H1 (cell line): Measurements from ENCODE around the gene SLC24A3. TPM values are rescaled to one million over a fixed set of nuclear protein-coding genes. Genes with fewer than 3 reads are reported as not detected.

ENCODE experiments used
- CTCF ChIA-PET: fragments of 300-600 bp; sonication (Branson Sonifier 250); formaldehyde crosslinking; loops from one replicate; lab custom pipeline; 2021; ENCODE audit not compliant: partially characterized antibody; lab: Charles Lee
- POLR2A ChIA-PET: fragments of 300-600 bp; sonication (Branson Sonifier 250); formaldehyde crosslinking; loops from one replicate; lab custom pipeline; 2021; ENCODE audit warnings: inconsistent platforms; ENCODE audit not compliant: partially characterized antibody; lab: Charles Lee
- DNase-seq, 2 experiments: peaks; one replicate each; pipeline versions ENCODE4 v3.0.0 to v3.0.0-alpha.2; 2010 to 2022; ENCODE audit warnings: low spot score in 2 of 2, low read depth in 1 of 2, mixed read lengths in 1 of 2
- FAIRE-seq: peaks from 2 replicates; lab custom pipeline; 2011; peaks lifted over from hg19 to GRCh38; lab: Jason Lieb, UNC
- H2AFZ ChIP-seq: 2 replicates; pipeline ENCODE4 v1.8.1; 2012; ENCODE audit warnings: low read length, inconsistent platforms
- H2AK5ac ChIP-seq: 2 replicates; pipeline ENCODE4 v1.6.1; 2013; ENCODE audit warnings: low read depth, low read length
- H2BK120ac ChIP-seq: replicated peaks from 2 replicates; pipeline ENCODE3; 2013; ENCODE audit warnings: low read depth, low read length, inconsistent platforms
- H2BK12ac ChIP-seq: 2 replicates; pipeline ENCODE4 v1.6.1; 2013; ENCODE audit warnings: low read depth, low read length
- H2BK15ac ChIP-seq: 2 replicates; pipeline ENCODE4 v1.6.1; 2013; ENCODE audit warnings: low read length
- H2BK20ac ChIP-seq: 2 replicates; pipeline ENCODE4 v1.6.1; 2013; ENCODE audit warnings: low read length
- H2BK5ac ChIP-seq: 2 replicates; pipeline ENCODE4 v1.6.1; 2013; ENCODE audit warnings: low read depth, low read length
- H3K14ac ChIP-seq: 2 replicates; pipeline ENCODE4 v1.6.1; 2013; ENCODE audit warnings: inconsistent platforms; ENCODE audit not compliant: insufficient read length
- H3K18ac ChIP-seq: 2 replicates; pipeline ENCODE4 v1.6.1; 2013; ENCODE audit warnings: low read length; ENCODE audit errors: extremely low read depth
- H3K23ac ChIP-seq: 2 replicates; pipeline ENCODE4 v1.6.1; 2013; ENCODE audit warnings: inconsistent platforms; ENCODE audit not compliant: insufficient read length
- H3K23me2 ChIP-seq: 2 replicates; pipeline ENCODE4 v1.6.1; 2013; ENCODE audit warnings: low read depth, low read length
- H3K27ac ChIP-seq: 2 replicates; pipeline ENCODE4 v1.6.1; 2011; ENCODE audit warnings: low read depth, low read length, inconsistent platforms
- H3K27me3 ChIP-seq, 4 experiments: replicated peaks in 1 of 4; 1 replicate in 1 of 4; 2 replicates in 3 of 4; pipeline versions ENCODE4 v1.6.1 to v1.8.1; 2011 to 2013; ENCODE audit warnings: low read length in 3 of 4, mild to moderate bottlenecking in 3 of 4, inconsistent platforms in 2 of 4, mixed read lengths in 2 of 4, moderate library complexity in 1 of 4; ENCODE audit not compliant: control insufficient read depth in 3 of 4, insufficient read depth in 3 of 4; ENCODE audit errors: extremely low read depth in 1 of 4
- H3K36me3 ChIP-seq, 4 experiments: 2 replicates each; pipeline versions ENCODE4 v1.6.1 to v1.8.1; 2011 to 2013; ENCODE audit warnings: mild to moderate bottlenecking in 4 of 4, low read length in 3 of 4, moderate library complexity in 2 of 4, control low read depth in 1 of 4, inconsistent platforms in 1 of 4; ENCODE audit not compliant: insufficient read depth in 4 of 4, control insufficient read depth in 2 of 4
- H3K4ac ChIP-seq: replicated peaks from 2 replicates; pipeline ENCODE3; 2013; ENCODE audit warnings: low read length, low read depth, mixed read lengths, inconsistent platforms; ENCODE audit not compliant: insufficient read length
- H3K4me1 ChIP-seq, 4 experiments: replicated peaks in 1 of 4; 1 replicate in 1 of 4; 2 replicates in 3 of 4; pipeline versions ENCODE4 v1.6.1 to v1.8.1; 2011 to 2013; ENCODE audit warnings: low read length in 3 of 4, inconsistent platforms in 2 of 4, mixed read lengths in 1 of 4; ENCODE audit not compliant: insufficient read depth in 4 of 4, control insufficient read depth in 3 of 4
- H3K4me2 ChIP-seq, 2 experiments: 2 replicates each; pipeline versions ENCODE4 v1.6.1 to v1.8.1; 2011 to 2013; ENCODE audit warnings: low read depth in 2 of 2, low read length in 2 of 2, control low read depth in 1 of 2, inconsistent platforms in 1 of 2, mild to moderate bottlenecking in 1 of 2; ENCODE audit not compliant: insufficient read depth in 1 of 2
- H3K4me3 ChIP-seq, 4 experiments: fragments of 200-600, 300-600 bp in 1 of 4; sonication (generic), shearing (Covaris generic), sonication (Bioruptor Twin) in 1 of 4; 2 replicates each; pipeline versions ENCODE4 v1.5.1 to v1.8.1; 2011 to 2016; ENCODE audit warnings: low read length in 4 of 4, low read depth in 3 of 4, control low read depth in 2 of 4, inconsistent platforms in 2 of 4, mild to moderate bottlenecking in 2 of 4, mixed read lengths in 1 of 4, moderate library complexity in 1 of 4; ENCODE audit not compliant: insufficient read depth in 2 of 4; ENCODE audit errors: extremely low read depth in 1 of 4
- H3K56ac ChIP-seq: replicated peaks from 2 replicates; pipeline ENCODE3; 2013; ENCODE audit warnings: low read depth, mild to moderate bottlenecking, mixed read lengths, low read length, inconsistent platforms; ENCODE audit not compliant: insufficient read length
- H3K79me1 ChIP-seq: 2 replicates; pipeline ENCODE4 v1.6.1; 2013; ENCODE audit warnings: low read depth, low read length, control low read depth
- H3K79me2 ChIP-seq, 2 experiments: 2 replicates each; pipeline versions ENCODE4 v1.6.1 to v1.8.1; 2012 to 2013; ENCODE audit warnings: low read length in 2 of 2, mild to moderate bottlenecking in 2 of 2, inconsistent platforms in 1 of 2; ENCODE audit not compliant: insufficient read depth in 2 of 2, control insufficient read depth in 1 of 2
- H3K9ac ChIP-seq, 4 experiments: replicated peaks in 1 of 4; 1 replicate in 1 of 4; 2 replicates in 3 of 4; pipeline versions ENCODE4 v1.6.1 to v1.8.1; 2011 to 2013; ENCODE audit warnings: low read depth in 3 of 4, low read length in 3 of 4, control low read depth in 2 of 4, mild to moderate bottlenecking in 2 of 4, moderate library complexity in 2 of 4, inconsistent platforms in 1 of 4; ENCODE audit errors: extremely low read depth in 1 of 4
- H3K9me3 ChIP-seq, 2 experiments: 2 replicates each; pipeline versions ENCODE4 v1.6.1 to v1.8.1; 2012 to 2013; ENCODE audit warnings: mild to moderate bottlenecking in 2 of 2, moderate library complexity in 2 of 2, control low read depth in 1 of 2, inconsistent platforms in 1 of 2, low read depth in 1 of 2, low read length in 1 of 2, mixed read lengths in 1 of 2; ENCODE audit not compliant: insufficient read depth in 2 of 2
- H4K20me1 ChIP-seq, 2 experiments: replicated peaks in 1 of 2; 2 replicates each; pipeline versions ENCODE3 to v1.8.1; 2011 to 2013; ENCODE audit warnings: inconsistent platforms in 2 of 2, low read length in 2 of 2, mild to moderate bottlenecking in 1 of 2; ENCODE audit not compliant: insufficient read depth in 2 of 2, control insufficient read depth in 1 of 2
- H4K5ac ChIP-seq: 2 replicates; pipeline ENCODE4 v1.6.1; 2013; ENCODE audit warnings: low read length, low read depth, mixed read lengths, inconsistent platforms; ENCODE audit not compliant: insufficient read length
- H4K8ac ChIP-seq: 2 replicates; pipeline ENCODE4 v1.8.0; 2013; ENCODE audit warnings: mild to moderate bottlenecking, moderate library complexity, low read length, inconsistent platforms; ENCODE audit not compliant: insufficient read depth; ENCODE audit errors: extremely low read depth
- H4K91ac ChIP-seq: replicated peaks from 2 replicates; pipeline ENCODE3; 2013; ENCODE audit warnings: low read length, mixed read lengths, inconsistent platforms; ENCODE audit not compliant: insufficient read length
- CEBPB ChIP-seq: IDR thresholded peaks from 2 replicates; pipeline ENCODE4 v1.6.1; 2012; ENCODE audit warnings: low read depth, low read length
- EGR1 ChIP-seq: IDR thresholded peaks from 2 replicates; pipeline ENCODE4 v1.6.1; 2011; ENCODE audit warnings: low read depth, low read length, borderline replicate concordance
- FOSL1 ChIP-seq: IDR thresholded peaks from 2 replicates; pipeline ENCODE4 v1.6.1; 2011; ENCODE audit warnings: mild to moderate bottlenecking, low read depth, low read length, moderate library complexity; ENCODE audit not compliant: insufficient read depth
- GABPA ChIP-seq: IDR thresholded peaks from 2 replicates; pipeline ENCODE4 v1.6.1; 2011; ENCODE audit warnings: mild to moderate bottlenecking, low read length, moderate library complexity, borderline replicate concordance; ENCODE audit not compliant: insufficient read depth
- KDM4A ChIP-seq: IDR thresholded peaks from one replicate; pipeline ENCODE4 v1.7.1; 2012; ENCODE audit warnings: low read depth, mild to moderate bottlenecking, moderate library complexity, low read length, inconsistent platforms; ENCODE audit not compliant: severe bottlenecking
- NRF1 ChIP-seq: IDR thresholded peaks from 2 replicates; pipeline ENCODE4 v1.6.1; 2011; ENCODE audit warnings: mild to moderate bottlenecking, low read depth, low read length, improper control_type of control experiment
- RBBP5 ChIP-seq: IDR thresholded peaks from 2 replicates; pipeline ENCODE4 v1.7.1; 2012; ENCODE audit warnings: low read depth, mild to moderate bottlenecking, inconsistent platforms, low read length, moderate library complexity, borderline replicate concordance
- RFX5 ChIP-seq: IDR thresholded peaks from 2 replicates; pipeline ENCODE4 v1.6.1; 2011; ENCODE audit warnings: low read depth, low read length, improper control_type of control experiment, borderline replicate concordance
- SP2 ChIP-seq: IDR thresholded peaks from 2 replicates; pipeline ENCODE4 v1.6.1; 2012; ENCODE audit warnings: mild to moderate bottlenecking, low read length, inconsistent platforms
- TBP ChIP-seq: IDR thresholded peaks from 2 replicates; pipeline ENCODE4 v1.6.1; 2011; ENCODE audit warnings: low read depth, low read length, improper control_type of control experiment
- ZNF274 ChIP-seq: IDR thresholded peaks from 2 replicates; pipeline ENCODE4 v1.7.0; 2012; ENCODE audit warnings: low read length, borderline replicate concordance; ENCODE audit errors: extremely low read depth
- WGBS, 2 experiments: shearing (Covaris generic) in 1 of 2; methylation state at CpG; one replicate each; pipeline versions ENCODE4 v1.1.6 to v1.1.7; 2013 to 2015; ENCODE audit warnings: low lambda C conversion rate in 2 of 2, mixed read lengths in 2 of 2, inconsistent platforms in 1 of 2, low coverage in 1 of 2, missing lambda C conversion rate in 1 of 2; ENCODE audit not compliant: insufficient replicate concordance in 2 of 2, insufficient coverage in 1 of 2, insufficient read length in 1 of 2; ENCODE audit errors: extremely low coverage in 1 of 2, missing lambda C conversion rate in 1 of 2; 5-methylcytosine and 5-hydroxymethylcytosine counted together
- polyA plus RNA-seq, 7 experiments: library from polyadenylated mRNA; depleted of rRNA in 3 of 7; stranded (reverse) in 5 of 7; unstranded in 2 of 7; fragments of >200 nt in 5 of 7; fragments of 200-250 nt in 2 of 7; gene quantifications; 1 replicate in 5 of 7; 2 replicates in 1 of 7; 4 replicates in 1 of 7; pipeline versions ENCODE4 v1.2.1 to v1.2.3, GENCODE V29; 2011 to 2013; ENCODE audit warnings: missing spikeins in 2 of 7, mixed read lengths in 2 of 7
- total RNA-seq: library from RNA; stranded (reverse); fragmentation: NEBNext Ultra II Directional; extraction: Animal tissue kit (Norgen Biotek cat#: 25700); gene quantifications from 2 replicates; pipeline ENCODE4 v1.2.1, GENCODE V29; 2021
- TF ChIP-seq, protein P1 (sequence below): IDR thresholded peaks from 2 replicates; pipeline ENCODE4 v1.6.1; 2012; ENCODE audit warnings: inconsistent platforms

SLC24A3 gene
- total and polyA plus RNA-seq, 2 of the 8 experiments (the other 6 are each of a cell fraction or from before 2014, with no cell fraction given) = 4.5 to 6.3 TPM

DNA sequence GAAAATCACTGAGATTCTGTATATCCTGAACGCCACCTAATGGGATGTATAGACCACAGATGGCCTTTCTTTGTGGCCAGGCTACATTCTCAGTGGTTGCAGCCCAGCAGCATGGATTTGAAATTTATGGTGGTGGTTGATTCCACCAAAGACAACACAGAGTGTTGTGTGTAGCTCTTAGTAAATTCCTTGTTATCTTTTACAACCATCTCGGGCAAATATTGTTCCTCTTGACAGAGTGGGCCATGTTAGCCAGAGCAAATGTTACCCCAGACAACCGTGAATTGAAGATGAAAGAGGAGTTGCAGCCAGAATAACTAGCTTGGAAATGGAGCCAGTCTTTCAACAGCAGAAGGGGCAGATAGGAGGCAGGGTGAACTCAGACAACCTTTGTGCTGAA lies 39.5 kb downstream of the SLC24A3 start:
- ChIA-PET CTCF (interaction anchor here (1.9 kb wide), 1 partner anchor 9 kb away, joined by 6 read pairs; no protein-coding TSS in a partner anchor), POLR2A (no interaction called here)
- no peaks in the 10 kb centered on the region for H3K23me2 ChIP-seq
- no peak overlapping the region for H4K91ac ChIP-seq
- H4K8ac ChIP-seq = no peak overlapping the region
- H3K23ac ChIP-seq = no peak overlapping the region
- no peaks in the 10 kb centered on the region for H3K79me2 ChIP-seq
- H4K20me1 ChIP-seq = no peaks in the 10 kb centered on the region
- H3K27ac ChIP-seq = no peak overlapping the region
- no peak overlapping the region for H3K14ac ChIP-seq
- no peaks in the 10 kb centered on the region for H3K27me3 ChIP-seq
- H3K4me2 ChIP-seq = no peak overlapping the region
- no peaks in the 10 kb centered on the region; the same call in 1 of the 2 replicates for H3K79me1 ChIP-seq
- no peak overlapping the region for H2BK20ac ChIP-seq
- no peak overlapping the region for H3K4ac ChIP-seq
- no peak overlapping the region for H3K18ac ChIP-seq
- H2BK5ac ChIP-seq = no peak overlapping the region
- no peaks in the 10 kb centered on the region for H3K4me1 ChIP-seq
- no peaks in the 10 kb centered on the region for H3K9me3 ChIP-seq
- no peak overlapping the region for H3K56ac ChIP-seq
- H4K5ac ChIP-seq = no peak overlapping the region
- H3K4me3 ChIP-seq = no peak overlapping the region
- H2AK5ac ChIP-seq = no peak overlapping the region
- no peak overlapping the region for H2BK120ac ChIP-seq
- no peak overlapping the region for H3K9ac ChIP-seq
- H3K36me3 ChIP-seq = no peaks in the 10 kb centered on the region
- DNase-seq (no peak), FAIRE-seq (no peak)
- 80% methylated on average over 3 of the region's 3 CpGs; no CpG with 5 or more reads in 1 of the 2 experiments for WGBS, 2 experiments
- H2BK15ac ChIP-seq = no peak overlapping the region
- H2AFZ ChIP-seq = no peak overlapping the region
- H2BK12ac ChIP-seq = no peak overlapping the region
- TF ChIP-seq CEBPB (no peak), SP2 (no peak), GABPA (no peak), TBP (no peak), RBBP5 (no peak), EGR1 (no peak), FOSL1 (no peak), ZNF274 (no peak), NRF1 (no peak), KDM4A (no peak), RFX5 (no peak)
- TF ChIP-seq, protein P1, sequence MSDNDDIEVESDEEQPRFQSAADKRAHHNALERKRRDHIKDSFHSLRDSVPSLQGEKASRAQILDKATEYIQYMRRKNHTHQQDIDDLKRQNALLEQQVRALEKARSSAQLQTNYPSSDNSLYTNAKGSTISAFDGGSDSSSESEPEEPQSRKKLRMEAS = no peak
